ENCODE measurements around the gene ARMC3.

The ARMC3 gene

DNA sequence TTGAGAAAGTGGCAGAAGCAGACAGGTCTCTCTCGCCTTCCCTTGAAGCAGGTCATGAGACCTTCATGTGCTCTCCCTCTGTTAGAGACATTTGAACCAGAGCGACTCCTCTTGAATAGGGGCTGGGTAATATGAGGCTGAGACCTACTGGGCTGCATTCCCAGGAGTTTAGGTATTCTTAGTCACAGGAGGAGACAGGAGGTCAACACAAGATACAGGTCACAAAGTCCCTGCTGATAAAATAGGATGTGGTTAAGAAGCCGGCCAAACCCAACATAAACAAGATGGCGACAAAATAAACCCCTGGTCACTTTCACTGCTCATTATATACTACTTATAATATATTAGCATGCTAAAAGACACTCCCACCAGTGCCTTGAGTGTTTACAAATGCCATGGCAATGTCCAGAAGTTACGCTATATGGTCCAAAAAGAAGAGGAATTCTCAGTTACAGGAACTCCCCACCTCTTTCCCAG is 124.0 kb downstream of the ARMC3 start:
- TF ChIP-seq, protein P1, sequence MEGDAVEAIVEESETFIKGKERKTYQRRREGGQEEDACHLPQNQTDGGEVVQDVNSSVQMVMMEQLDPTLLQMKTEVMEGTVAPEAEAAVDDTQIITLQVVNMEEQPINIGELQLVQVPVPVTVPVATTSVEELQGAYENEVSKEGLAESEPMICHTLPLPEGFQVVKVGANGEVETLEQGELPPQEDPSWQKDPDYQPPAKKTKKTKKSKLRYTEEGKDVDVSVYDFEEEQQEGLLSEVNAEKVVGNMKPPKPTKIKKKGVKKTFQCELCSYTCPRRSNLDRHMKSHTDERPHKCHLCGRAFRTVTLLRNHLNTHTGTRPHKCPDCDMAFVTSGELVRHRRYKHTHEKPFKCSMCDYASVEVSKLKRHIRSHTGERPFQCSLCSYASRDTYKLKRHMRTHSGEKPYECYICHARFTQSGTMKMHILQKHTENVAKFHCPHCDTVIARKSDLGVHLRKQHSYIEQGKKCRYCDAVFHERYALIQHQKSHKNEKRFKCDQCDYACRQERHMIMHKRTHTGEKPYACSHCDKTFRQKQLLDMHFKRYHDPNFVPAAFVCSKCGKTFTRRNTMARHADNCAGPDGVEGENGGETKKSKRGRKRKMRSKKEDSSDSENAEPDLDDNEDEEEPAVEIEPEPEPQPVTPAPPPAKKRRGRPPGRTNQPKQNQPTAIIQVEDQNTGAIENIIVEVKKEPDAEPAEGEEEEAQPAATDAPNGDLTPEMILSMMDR (IDR thresholded peaks at IDR 0.05; ENCODE audit: control insufficient read depth, extremely low read depth, insufficient read depth), result no peak
- H3K4me3 ChIP-seq (ENCODE audit: low read depth, low read length), result no peak overlapping the region
- no peak for DNase-seq (ENCODE audit: low read depth)

DNA sequence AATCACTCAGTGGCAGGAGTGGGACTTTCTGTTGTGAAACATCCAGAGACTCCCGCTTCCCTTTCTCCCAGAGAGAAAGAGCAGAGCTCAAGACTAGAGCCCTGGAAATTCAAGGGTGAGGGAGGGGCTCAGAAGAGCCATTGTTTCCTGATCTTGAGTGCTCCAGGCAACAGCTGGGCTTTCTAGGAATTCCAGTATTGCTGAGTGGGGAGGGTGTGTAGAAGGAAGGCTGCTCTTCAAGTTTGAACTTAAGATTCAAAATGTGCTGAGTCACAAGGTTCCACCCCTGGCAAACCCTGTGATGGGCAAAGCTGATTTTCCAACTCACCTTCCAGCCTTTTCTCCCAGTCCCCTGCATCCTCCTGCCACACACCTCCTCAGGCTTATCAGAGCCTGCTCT is 125.2 kb downstream of the ARMC3 start:
- DNase-seq (ENCODE audit: low read depth), result no peak
- H3K4me3 ChIP-seq (ENCODE audit: low read depth, low read length), result no peak overlapping the region
- TF ChIP-seq, protein P1 (IDR thresholded peaks at IDR 0.05; ENCODE audit: control insufficient read depth, extremely low read depth, insufficient read depth), result no peak

DNA sequence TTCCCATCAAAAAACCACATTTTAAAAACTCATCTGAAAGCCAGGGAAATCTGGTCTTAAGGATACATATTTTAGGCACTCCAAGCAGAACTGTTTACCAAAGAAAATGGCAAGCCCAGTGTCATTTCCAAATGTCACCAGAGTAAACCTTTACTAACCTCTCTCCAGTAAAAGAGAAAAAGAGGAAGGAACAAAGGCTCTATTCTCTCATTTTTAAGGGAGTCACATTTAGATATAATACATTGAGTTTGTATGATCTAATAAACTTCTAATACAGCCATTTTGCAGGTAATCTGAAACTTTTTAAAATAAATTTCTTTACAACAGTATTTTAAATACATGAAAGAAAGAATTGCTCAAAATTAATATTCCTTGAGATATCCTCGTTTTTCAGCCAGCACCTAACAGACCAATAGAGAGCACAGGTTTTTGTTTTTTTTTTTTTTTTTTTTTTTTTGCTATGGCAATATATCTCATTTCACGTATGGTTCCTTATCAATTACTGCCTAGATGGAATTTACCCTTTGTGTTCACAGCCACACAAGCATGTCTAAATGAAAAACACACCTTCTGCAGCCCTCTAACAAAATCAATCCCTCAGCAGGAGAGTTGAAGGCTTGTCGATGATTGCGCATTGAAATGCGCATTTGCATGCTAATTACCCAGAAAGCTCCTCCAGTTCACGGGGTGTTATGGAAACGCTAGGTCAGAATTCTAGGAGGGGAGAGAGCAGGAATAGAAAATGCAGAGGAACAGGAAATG is 127.8 kb downstream of the ARMC3 start:
- no peak for DNase-seq (ENCODE audit: low read depth)
- TF ChIP-seq, protein P1 (IDR thresholded peaks at IDR 0.05; ENCODE audit: control insufficient read depth, extremely low read depth, insufficient read depth), result no peak
- no peak overlapping the region for H3K4me3 ChIP-seq (ENCODE audit: low read depth, low read length)

DNA sequence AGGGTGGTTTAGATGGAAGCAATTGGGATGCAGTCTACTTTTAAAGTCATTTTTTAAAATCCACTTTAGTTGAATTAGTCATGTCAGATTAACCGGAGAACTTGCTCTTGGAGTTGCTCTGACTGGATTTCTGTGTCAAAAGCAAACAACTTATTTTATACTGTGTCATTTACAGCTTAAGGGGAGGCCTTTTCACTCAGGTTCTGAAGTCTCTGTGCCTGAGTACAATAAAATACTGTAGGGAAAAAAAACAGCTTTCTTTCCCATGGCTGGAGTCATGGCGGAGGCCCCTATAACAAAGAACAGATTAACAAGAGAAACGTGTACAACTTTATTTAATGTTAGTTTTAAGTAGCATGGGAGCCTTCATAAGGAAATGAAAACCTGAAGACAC is 128.3 kb downstream of the ARMC3 start:
- no peak overlapping the region for H3K4me3 ChIP-seq (ENCODE audit: low read depth, low read length)
- TF ChIP-seq, protein P1 (IDR thresholded peaks at IDR 0.05; ENCODE audit: control insufficient read depth, extremely low read depth, insufficient read depth), result no peak
- no peak for DNase-seq (ENCODE audit: low read depth)

DNA sequence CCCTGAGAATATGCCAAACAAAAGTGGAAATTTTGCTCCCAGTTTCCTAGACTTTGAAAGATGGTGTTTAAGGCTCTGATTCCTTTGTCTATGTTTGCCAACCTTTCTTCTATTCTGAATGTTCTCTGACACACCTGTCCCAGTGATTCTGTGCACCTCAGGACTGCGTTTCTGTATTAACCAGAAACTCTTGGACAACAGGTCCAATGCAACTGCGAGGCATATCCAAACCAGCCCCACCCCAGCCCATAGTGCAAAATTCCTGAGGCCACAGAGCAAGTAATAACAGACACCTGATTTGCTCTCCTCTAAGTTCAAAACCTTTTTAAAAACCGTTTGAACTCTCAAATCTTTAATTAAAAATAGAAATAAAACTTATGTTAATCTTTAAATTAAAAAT is 130.5 kb downstream of the ARMC3 start:
- H3K4me3 ChIP-seq (ENCODE audit: low read depth, low read length), result no peak overlapping the region
- TF ChIP-seq, protein P1 (IDR thresholded peaks at IDR 0.05; ENCODE audit: control insufficient read depth, extremely low read depth, insufficient read depth), result no peak
- no peak for DNase-seq (ENCODE audit: low read depth)

DNA sequence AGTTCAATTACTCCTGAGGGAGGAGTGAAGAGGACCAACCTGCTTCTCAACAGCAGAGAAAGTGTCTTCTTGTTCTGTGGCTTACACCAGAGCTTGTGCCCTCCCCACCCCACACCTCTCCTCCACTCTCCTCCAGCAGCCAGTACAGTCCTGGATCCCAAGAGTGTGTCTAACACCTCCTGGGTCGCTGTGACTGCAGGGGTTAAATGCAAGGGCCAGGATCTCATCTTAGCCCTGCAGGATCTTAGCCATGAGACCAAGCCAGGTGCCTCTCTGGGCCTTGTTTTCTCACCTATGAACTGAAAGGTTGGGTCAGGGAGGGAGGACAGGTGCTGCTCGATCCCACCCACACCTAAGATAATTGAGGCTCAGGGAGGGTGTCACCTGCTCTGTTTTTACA is 133.1 kb downstream of the ARMC3 start:
- no peak overlapping the region for H3K4me3 ChIP-seq (ENCODE audit: low read depth, low read length)
- no peak for DNase-seq (ENCODE audit: low read depth)
- TF ChIP-seq, protein P1 (IDR thresholded peaks at IDR 0.05; ENCODE audit: control insufficient read depth, extremely low read depth, insufficient read depth), result no peak

Measured in LNCaP clone FGC (cell line).